NCI-H2196 treated with DMSO at 0.1 percent for 48 hours (cell line): ENCODE data around the gene UPF1.

Experiments
- DNase-seq: peaks from one replicate; lab custom pipeline; 2025; ENCODE audit not compliant: unreplicated experiment; lab: John Stamatoyannopoulos, UW

UPF1 gene

DNA sequence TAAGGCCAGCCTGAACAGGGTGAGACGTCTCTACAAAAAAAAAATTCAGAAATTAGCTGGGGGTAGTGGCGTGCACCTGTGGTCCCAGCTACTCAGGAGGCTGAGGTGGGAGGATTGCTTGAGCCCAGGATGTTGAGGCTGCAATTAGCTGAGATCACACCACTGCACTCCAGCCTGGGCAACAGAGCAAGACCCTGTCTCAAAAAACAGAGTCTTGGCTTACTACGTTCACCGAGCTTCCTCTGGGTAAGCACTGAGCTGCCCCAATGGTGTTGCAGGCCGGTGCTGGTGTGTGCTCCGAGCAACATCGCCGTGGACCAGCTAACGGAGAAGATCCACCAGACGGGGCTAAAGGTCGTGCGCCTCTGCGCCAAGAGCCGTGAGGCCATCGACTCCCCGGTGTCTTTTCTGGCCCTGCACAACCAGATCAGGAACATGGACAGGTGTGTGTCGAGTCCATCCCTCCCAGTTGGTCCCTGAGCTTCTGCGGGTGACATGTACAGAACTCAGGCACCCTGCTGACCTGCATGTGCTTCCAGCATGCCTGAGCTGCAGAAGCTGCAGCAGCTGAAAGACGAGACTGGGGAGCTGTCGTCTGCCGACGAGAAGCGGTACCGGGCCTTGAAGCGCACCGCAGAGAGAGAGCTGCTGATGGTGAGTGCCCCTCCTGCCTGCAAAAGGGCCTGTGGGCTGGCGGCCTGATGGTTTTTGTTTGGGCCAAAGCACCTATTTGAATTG, 24.1 kb downstream of the UPF1 start:
- no peak for DNase-seq

DNA sequence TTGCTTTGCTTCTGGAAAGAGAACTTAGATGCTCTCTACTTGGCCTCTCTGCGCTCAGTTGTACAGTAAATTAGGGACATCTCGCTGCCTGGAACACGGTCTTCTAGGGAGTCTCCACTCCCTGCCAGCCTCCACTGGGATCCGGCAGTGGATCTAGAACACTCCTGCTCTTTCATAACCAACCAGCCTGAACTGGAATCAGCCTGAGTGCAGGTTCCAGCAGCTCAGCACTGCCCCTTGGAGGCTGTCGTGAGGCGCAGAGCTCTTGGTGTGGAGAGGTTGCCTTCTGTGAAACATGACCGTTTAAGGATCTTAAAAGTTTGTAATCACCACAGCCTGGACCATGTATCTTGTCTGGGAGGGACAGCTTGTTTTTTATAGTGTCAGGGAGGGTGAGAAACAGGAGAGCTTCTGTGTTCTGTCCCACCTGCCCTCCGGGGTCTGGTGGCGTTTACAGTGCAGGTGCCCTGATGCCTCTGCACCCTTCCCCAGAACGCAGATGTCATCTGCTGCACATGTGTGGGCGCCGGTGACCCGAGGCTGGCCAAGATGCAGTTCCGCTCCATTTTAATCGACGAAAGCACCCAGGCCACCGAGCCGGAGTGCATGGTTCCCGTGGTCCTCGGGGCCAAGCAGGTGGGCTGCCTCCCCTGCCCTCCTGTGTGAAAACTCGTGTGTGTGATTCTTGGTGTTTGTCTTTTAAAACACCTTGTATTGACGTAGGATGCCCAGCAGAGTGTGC, 24.8 kb downstream of the UPF1 start:
- no peak for DNase-seq

DNA sequence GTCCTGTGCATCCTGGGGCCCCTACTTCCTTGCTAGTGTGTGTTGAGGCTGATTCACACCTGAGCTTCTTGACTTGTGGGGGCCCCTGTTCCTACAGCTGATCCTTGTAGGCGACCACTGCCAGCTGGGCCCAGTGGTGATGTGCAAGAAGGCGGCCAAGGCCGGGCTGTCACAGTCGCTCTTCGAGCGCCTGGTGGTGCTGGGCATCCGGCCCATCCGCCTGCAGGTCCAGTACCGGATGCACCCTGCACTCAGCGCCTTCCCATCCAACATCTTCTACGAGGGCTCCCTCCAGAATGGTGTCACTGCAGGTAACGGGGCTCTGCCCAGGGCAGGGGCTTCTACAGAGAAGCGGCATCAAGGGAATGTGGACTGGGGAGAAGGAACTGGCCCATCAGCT, 25.5 kb downstream of the UPF1 start:
- DNase-seq = no peak

DNA sequence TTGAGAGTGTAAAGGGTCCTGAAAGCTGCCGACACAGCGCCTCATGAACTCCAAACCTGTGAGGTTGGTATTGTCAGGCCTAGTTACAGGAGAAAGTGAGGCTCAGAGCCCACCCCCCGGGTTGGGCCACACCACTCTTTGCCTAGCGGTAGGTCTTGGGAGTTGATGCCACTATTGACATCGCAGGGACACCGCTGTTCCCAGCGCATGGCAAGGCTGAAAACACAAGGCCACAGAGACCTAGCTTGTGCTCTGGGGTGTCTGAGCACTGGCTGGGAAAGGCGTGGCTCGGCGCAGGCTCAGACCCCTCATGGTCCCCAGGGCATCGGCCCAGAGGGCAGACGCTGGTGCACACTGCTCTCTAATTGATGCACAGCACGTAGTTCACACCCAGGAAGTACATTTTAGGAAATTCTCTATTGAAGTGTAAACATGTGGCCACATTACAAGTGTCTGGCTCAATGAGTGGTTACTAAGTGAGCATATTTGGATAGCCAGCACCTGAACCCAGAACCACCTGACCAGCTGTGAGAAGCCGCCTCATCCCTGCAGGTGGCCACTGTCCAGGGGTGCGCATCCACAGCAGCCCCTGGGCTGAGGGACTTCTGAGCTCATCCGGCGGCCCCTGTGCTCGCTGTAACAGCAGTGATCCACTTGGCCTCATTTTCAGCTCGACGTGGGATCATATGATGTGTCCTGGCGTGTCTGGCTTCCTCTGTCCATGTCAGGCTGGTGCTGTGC, 27.3 kb downstream of the UPF1 start:
- no peak for DNase-seq

DNA sequence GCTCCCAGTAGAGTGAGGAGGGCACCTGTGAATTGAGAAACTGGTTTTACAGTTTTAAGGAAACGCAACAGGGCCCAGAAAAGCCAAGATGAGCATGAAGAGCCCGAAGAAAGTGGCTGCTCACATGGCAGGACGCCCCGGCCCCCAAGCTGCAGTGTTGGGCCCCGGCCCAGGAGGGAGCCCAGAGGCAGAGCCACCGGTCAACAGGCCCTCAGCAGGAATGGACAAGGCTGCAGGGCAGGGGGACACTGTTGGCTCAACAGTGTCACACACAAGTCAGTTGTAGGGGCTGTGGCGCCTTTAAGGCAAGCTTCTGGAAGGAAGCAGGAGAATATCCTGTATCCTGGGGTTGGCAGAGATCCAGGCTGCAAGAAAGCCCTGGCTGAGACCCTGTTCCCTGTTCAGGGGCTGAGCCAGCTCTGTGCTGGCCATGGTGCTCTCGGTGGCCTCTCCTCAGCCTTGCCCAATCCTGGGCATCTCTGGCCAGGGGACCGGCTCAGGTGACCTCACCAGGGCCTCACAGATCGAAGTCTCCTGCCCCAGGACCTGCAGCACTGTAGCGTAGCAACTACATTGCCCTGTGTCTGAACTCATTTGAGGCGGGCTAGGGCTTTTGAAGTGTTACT, 28.0 kb downstream of the UPF1 start:
- no peak for DNase-seq

DNA sequence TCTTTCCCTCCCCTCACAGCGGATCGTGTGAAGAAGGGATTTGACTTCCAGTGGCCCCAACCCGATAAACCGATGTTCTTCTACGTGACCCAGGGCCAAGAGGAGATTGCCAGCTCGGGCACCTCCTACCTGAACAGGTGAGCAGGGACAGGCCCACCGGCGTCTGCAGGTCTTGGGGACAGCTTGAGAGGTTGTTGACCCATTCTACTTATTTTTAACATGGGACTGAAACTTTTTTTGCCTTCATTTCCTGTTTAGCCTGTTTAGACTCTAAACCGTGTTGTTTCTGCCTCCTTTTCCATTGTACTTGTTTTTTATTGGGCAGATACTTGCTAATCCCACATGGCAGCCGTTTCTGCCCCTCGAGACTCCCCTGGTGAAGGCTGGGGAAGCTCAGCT, 28.5 kb downstream of the UPF1 start:
- DNase-seq = no peak

DNA sequence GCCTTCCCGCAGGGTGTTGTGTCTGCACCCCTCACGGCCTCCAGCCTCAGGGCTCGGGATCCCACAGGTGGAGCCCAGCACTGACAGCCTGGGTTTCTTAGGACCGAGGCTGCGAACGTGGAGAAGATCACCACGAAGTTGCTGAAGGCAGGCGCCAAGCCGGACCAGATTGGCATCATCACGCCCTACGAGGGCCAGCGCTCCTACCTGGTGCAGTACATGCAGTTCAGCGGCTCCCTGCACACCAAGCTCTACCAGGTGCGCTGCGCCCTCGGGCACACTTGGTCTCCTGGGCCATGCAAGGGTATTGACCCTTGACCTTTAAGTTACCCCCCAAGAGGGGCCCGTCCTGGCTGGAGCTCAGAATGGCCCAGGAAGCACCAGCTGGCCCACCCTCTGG, 29.0 kb downstream of the UPF1 start:
- no peak for DNase-seq

DNA sequence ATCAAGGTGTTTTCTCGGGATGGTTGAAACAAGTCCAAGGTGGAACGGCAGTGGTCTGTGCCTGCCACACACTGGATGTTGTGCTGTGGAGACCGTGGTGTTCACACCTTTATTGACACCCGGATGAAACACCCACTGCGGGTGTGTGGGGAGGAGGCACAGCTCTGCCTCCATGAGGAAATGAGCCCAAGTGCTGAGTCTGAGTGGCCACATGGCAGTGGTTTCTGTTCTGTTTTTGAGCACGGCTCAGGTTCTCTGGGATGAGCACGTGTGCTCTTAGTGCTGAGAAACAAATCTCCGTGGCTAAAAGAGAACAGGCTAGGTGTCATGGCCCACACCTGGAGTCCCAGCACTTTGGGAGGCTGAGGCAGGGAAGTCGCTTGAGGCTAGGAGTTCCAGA, 29.5 kb downstream of the UPF1 start:
- DNase-seq = no peak

DNA sequence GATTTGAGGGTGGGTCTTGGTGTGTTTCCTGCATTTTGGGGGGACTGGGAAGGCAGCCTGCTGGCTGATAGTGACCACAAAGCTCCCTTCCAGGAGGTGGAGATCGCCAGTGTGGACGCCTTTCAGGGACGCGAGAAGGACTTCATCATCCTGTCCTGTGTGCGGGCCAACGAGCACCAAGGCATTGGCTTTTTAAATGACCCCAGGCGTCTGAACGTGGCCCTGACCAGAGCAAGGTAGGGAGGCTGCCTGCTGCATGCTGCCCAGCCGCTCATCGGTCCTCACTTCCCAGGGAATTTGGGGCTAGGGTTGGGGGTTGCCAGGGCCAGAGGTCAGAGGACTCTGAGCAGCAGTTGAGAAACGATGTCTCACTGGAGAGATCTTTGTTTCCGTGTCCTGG, 30.2 kb downstream of the UPF1 start:
- no peak for DNase-seq

DNA sequence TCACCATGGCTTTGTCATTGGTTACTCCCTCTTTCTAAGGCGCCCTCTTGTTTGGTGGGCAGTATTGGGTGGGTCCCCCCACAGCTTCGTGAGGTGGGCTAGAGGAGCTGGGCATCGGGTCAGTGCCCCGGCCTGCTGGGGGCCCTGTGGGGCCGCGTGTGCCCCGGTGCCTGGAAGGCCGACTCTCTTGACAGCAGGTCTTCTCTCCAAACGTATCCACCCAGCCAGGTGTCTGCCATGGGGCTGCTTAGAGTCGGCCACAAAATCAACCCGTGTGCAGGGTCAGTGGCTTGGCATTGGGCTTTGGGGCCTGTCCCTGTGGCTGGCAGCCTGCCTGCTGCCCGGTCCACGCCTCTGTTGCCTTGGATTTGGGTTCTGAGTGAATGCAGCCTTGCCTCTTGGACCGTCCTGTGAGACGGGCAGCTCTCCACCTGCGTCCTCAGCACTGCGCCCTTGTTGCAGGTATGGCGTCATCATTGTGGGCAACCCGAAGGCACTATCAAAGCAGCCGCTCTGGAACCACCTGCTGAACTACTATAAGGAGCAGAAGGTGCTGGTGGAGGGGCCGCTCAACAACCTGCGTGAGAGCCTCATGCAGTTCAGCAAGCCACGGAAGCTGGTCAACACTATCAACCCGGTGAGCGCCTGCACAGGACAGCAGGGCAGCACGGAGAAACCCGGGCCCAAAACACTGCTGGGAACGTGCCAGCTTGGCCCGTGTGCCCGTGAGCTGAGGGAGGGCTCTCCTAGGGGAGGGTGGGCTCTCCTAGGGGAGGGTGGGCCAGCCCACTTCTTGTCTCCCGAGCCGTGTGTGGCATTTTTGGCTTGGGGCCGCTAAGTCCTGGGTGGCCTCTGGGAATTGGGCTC, 31.4 kb downstream of the UPF1 start:
- DNase-seq = no peak

DNA sequence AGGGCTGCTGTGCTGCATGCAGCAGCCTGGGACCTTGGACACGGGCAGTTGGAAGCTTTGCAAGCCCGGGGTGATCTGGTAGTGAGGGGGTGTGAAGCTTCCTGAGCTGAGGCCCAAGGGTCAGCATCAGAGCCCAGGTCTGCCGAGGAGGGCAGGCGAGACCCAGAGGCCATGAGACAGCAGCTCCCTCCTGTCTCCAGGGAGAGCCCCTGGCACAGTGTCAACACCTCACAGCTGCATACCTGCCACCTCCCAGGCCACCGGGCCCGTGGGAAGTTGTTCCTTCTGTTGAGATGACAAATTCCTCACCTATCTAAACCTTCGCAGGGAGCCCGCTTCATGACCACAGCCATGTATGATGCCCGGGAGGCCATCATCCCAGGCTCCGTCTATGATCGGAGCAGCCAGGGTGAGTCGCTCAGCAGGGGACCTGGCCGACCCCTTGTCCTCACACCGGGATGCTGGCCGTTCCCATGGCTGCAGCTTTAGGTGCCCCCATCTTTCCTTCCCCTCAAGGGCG, 32.1 kb downstream of the UPF1 start:
- no peak for DNase-seq

DNA sequence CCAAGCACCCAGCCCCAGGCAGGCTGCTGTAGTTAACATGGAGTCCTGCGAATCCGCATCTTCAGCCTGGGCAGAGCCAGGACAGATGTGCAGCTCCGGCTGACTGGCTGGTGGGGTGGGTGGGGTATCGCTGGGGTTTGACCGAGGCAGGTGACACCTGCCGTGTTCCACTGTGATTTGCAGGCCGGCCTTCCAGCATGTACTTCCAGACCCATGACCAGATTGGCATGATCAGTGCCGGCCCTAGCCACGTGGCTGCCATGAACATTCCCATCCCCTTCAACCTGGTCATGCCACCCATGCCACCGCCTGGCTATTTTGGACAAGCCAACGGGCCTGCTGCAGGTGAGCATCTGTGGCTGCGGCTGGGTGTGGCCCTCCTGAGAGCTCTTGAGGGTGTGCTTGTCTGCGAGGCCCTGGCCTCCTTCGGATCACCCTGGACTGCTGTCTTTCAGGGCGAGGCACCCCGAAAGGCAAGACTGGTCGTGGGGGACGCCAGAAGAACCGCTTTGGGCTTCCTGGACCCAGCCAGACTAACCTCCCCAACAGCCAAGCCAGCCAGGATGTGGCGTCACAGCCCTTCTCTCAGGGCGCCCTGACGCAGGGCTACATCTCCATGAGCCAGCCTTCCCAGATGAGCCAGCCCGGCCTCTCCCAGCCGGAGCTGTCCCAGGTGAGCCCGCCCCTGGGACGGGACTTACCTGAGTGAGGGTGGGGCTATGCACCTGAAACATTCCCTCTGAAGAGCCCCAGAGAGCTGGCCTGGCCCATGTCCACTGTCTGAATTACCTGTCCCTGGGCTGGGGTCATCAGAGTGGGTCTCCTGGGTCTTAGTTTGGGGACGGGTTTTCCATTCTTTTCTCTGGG, 33.6 kb downstream of the UPF1 start:
- no peak for DNase-seq

DNA sequence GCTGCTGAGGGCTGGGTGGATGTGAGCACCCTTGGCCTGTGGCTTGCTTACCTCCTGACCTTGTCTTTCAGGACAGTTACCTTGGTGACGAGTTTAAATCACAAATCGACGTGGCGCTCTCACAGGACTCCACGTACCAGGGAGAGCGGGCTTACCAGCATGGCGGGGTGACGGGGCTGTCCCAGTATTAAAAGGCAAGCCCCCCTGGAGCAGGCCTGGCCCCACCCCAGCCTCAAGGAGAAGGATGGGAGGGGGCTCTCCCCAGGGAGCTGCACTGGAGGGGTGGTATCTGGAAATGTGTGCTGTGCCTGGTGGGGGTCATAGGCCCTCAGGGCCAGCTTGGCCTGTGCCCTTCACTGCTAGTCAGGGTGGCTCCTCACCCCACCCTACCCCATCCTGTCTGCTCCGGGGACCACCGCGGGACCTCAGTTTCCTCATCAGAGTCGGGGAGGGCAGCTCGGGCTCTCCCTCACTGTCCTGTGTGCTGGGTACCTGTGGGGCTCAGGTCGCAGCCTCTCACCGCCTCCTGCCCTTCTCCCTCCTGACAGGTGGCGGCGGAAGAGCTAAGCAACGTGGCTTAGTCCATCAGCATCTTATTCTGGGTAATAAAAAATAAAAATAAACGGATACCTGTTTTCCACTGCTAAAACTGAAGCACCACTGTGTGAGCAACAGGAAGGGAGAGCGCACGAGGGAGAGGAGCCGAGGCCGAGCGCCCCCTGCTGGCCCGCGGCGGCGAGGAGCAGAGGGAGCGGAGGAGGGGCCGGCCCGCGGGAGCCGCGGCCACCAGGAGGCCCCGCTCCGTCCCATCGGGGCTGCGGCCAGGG, 34.4 kb downstream of the UPF1 start:
- no peak for DNase-seq

DNA sequence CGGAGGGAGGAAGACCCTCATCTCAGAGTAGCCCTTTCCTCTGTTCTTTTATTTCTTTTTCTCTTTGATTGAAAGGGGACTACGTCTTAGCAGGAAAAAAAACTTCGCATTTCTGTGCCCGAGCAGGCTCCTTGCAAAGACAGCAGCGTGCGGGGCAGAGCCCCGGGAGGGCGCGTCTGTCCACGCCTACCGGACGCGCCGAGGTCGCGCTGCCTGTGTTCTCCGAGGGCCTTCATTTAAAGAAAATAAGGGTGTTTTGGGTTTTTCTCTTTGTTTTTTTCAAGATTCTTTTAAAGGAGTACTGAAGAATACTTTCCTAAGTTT, 35.0 kb downstream of the UPF1 start:
- no peak for DNase-seq

DNA sequence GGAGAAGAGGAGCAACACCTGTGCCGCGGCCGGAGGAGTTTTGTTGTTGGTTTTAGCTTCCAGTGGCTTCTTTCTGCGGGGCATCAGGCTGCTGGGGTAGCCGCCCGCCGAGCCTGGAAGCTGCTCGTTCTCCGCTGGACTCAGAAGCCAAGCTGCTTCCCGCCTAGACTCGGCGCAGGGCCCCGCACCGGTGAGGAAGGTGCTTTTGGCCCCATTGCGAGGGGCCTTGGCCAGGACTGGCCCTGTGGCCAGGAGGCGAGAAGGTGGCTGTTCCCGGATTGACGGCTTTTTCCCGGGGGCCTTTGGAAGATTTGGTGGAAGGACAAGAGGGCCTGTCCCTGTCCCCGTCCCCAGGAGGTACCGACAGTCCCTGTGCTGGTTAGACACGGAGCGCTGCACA, 35.4 kb downstream of the UPF1 start:
- no peak for DNase-seq

DNA sequence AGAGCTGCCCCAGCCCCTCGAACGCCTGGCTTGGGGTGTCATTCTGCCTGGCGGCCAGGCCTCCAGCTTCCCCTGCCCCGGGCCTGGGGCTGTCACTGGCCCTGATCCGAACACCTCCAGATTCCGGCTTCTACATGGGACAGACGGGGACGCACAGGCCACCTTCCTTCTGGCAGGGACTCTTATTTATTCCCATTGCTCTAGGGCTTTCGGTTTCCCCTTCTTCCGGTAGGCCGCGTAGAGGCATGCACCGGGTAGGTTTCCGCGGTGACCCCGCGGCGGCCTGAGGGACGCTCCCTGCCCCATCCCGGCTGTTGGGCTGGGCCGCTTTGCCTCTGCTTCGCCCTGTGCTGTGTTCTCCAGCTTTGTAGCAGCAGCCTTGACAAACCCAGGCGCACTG, 36.0 kb downstream of the UPF1 start:
- no peak for DNase-seq

DNA sequence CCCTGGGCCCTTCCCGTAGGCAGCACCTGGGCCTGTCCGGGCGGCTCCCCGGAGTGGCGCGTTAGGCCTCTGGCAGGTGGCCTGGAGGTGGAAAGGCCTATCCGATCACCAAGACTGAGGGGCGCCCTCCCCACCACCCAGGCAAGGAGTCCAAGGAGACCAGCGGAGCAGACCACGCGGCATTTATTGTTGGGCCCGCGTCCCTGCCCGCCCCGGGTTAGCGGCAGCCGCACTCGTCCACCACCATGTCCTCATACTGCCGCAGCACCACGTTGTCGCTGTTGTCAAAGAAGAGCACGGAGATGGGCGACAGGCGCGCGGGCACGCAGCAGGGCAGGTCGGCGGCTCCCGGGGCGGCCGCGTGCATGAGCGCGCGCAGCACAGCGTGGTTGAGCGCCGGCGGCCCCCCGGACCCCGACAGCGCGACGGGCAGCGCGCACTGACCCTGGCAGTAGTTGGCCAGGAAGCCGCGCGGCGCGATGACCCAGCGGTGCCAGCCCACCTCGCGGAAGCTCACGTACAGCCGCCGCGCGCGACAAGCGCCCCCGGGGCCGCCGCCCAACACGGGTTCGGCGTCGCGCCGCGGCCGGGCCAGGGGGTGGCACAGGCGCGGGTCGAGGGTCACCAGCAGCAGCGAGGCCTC, 36.7 kb downstream of the UPF1 start:
- no peak for DNase-seq

DNA sequence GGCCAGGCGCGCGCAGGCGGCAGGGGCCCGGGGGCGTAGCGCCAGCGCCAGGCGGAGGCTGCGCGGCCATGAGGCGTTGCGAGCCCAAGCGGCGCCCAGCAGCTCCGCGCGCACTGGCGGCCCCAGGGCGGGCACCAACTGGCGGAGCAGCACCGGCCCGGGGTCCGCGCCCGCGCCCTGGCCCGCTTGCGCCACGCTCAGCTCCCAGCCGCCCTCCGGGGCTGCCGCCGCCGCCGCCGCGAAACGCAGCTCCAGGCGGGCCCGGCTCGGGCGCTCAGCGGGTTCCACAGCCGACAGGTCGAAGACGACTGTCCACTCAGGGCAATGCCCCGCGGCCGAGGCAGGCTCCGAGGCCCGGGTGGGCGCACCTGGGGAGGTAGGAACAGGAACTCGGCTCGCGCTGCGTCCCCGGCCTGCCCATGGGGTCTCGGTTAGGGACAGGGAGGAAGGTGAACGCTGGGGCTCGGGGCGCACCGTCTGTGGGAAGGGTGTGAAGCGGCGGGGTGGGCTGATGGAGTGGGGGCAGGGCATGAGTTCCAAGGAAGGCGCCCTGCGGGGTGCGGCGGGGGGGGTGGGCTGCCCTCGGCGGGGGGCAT, 37.4 kb downstream of the UPF1 start:
- no peak for DNase-seq
